AG04450 (cell line): ENCODE data around the gene NUMB. TPM values are rescaled to one million over a fixed set of nuclear protein-coding genes. Genes with fewer than 3 reads are reported as not detected.

Source experiments
- CTCF ChIA-PET: fragments of 300-600, 350-600 bp; formaldehyde crosslinking; extraction: SDS; loops from one replicate; lab custom pipeline; 2022; ENCODE audit warnings: antibody characterized with exemption, inconsistent platforms; lab: Charles Lee
- POLR2A ChIA-PET: fragments of 350-600 bp; formaldehyde crosslinking; extraction: SDS; loops from one replicate; lab custom pipeline; 2021; ENCODE audit warnings: antibody characterized with exemption, inconsistent platforms; lab: Yijun Ruan, JAX
- DNase-seq: peaks from one replicate; pipeline ENCODE4 v3.0.0-alpha.2; 2011; ENCODE audit warnings: low read depth, low spot score
- H3K27ac ChIP-seq: one replicate; pipeline ENCODE4 v1.5.1; 2012; ENCODE audit warnings: low read depth, low read length, control low read depth
- H3K27me3 ChIP-seq: one replicate; pipeline ENCODE4 v1.6.0; 2012; ENCODE audit warnings: low read length; ENCODE audit not compliant: control insufficient read depth, insufficient read depth
- H3K4me3 ChIP-seq: 2 replicates; pipeline ENCODE4 v1.5.1; 2011; ENCODE audit warnings: mild to moderate bottlenecking, low read depth, low read length, control low read depth
- H3K9me3 ChIP-seq: 2 replicates; pipeline ENCODE4 v1.5.1; 2012; ENCODE audit warnings: low read length; ENCODE audit not compliant: control insufficient read depth, insufficient read depth
- CTCF ChIP-seq: IDR thresholded peaks from 2 replicates; pipeline ENCODE4 v1.5.1; 2011; ENCODE audit warnings: low read depth, low read length, control low read depth, inconsistent platforms
- polyA plus RNA-seq: library from polyadenylated mRNA; depleted of rRNA; stranded (reverse); fragments of >200 nt; gene quantifications from 2 replicates; pipeline ENCODE4 v1.2.3, GENCODE V29; 2011

Gene NUMB
- polyA plus RNA-seq, 1 experiment: 152 TPM

GRCh38 chr14:73462815-73463214 is 4.5 kb upstream of the NUMB start:
- TF ChIP-seq CTCF: no peak
- H3K27ac ChIP-seq: peak overlapping the region; percentile 69
- H3K4me3 ChIP-seq: peak overlapping the region; percentile 39
- ChIA-PET CTCF (interaction anchor here (0.8 to 2.2 kb wide), 3 partner anchors 168 to 289 kb away, joined by 3 to 15 read pairs (median 5); no protein-coding TSS in a partner anchor), POLR2A (interaction anchor here (0.7 to 2.3 kb wide), 3 partner anchors 18 to 28 kb away, joined by 5 to 7 read pairs (median 6); partner anchors contain the start of gene RIOX1)
- DNase-seq: no peak
- no peaks in the 10 kb centered on the region; the same call in 1 of the 2 replicates for H3K9me3 ChIP-seq
- no peaks in the 10 kb centered on the region for H3K27me3 ChIP-seq

- Histone ChIP-seq H3K9me3 (no peaks in the 10 kb centered on the region; the same call in 1 of the 2 replicates), H3K4me3 (peak overlapping the region; percentile 39), H3K27ac (peak overlapping the region; percentile 69), H3K27me3 (no peaks in the 10 kb centered on the region)
- POLR2A ChIA-PET: interaction anchor here (2.3 kb wide), 1 partner anchor 29 kb away, joined by 6 read pairs; the partner anchor contains the start of gene RIOX1
- no peak for DNase-seq
- CTCF ChIA-PET: interaction anchor here (0.8 to 2.2 kb wide), 2 partner anchors 167 to 289 kb away, joined by 3 to 15 read pairs; no protein-coding TSS in a partner anchor
- TF ChIP-seq CTCF: no peak
These were observed 3.8 kb upstream of the NUMB start for GRCh38 chr14:73462048-73462715.

- Histone ChIP-seq H3K4me3 (peak overlapping the region; percentile 39), H3K9me3 (no peaks in the 10 kb centered on the region; the same call in 1 of the 2 replicates), H3K27ac (peak overlapping the region; percentile 69), H3K27me3 (no peaks in the 10 kb centered on the region)
- ChIA-PET CTCF (interaction anchor here (0.9 to 2.2 kb wide), 2 partner anchors 166 kb away, joined by 3 to 15 read pairs; no protein-coding TSS in a partner anchor), POLR2A (interaction anchor here (2.3 kb wide), 1 partner anchor 29 kb away, joined by 6 read pairs; the partner anchor contains the start of gene RIOX1)
- no peak for TF ChIP-seq CTCF
- no peak for DNase-seq
These were observed 3.2 kb upstream of the NUMB start for GRCh38 chr14:73461478-73462047.

GRCh38 chr14:73460691-73461127 is 2.4 kb upstream of the NUMB start:
- no peak for DNase-seq
- Histone ChIP-seq H3K9me3 (no peaks in the 10 kb centered on the region; the same call in 1 of the 2 replicates), H3K4me3 (no peak overlapping the region), H3K27ac (no peak overlapping the region), H3K27me3 (no peaks in the 10 kb centered on the region)
- no peak for TF ChIP-seq CTCF
- ChIA-PET CTCF (interaction anchor here (0.9 to 1.5 kb wide), 2 partner anchors 11 to 165 kb away, joined by 3 read pairs; no protein-coding TSS in a partner anchor), POLR2A (interaction anchor here (0.9 kb wide), 1 partner anchor 125 kb away, joined by 3 read pairs; no protein-coding TSS in a partner anchor)
